ENCODE measurements around the gene E2F7. TPM values are rescaled to one million over a fixed set of nuclear protein-coding genes. Genes with fewer than 3 reads are reported as not detected.

The E2F7 gene
- total RNA-seq, 1 donor from 2014 or later = 0.29 TPM

GRCh38 chr12:77002382-77002781 is 63.0 kb downstream of the E2F7 start:
- Histone ChIP-seq H3K4me3 (no peak overlapping the region), H3K27me3 (no peaks in the 10 kb centered on the region), H3K9me3 (no peaks in the 10 kb centered on the region), H3K36me3 (no peaks in the 10 kb centered on the region), H3K27ac (no peak overlapping the region), H3K4me1 (no peaks in the 10 kb centered on the region)
- no peak for ATAC-seq
- intact Hi-C loops (cut with DNase I) = no loop called here
- no peak for DNase-seq
- TF ChIP-seq CTCF (IDR thresholded peaks at IDR 0.05) = no peak

DNA sequence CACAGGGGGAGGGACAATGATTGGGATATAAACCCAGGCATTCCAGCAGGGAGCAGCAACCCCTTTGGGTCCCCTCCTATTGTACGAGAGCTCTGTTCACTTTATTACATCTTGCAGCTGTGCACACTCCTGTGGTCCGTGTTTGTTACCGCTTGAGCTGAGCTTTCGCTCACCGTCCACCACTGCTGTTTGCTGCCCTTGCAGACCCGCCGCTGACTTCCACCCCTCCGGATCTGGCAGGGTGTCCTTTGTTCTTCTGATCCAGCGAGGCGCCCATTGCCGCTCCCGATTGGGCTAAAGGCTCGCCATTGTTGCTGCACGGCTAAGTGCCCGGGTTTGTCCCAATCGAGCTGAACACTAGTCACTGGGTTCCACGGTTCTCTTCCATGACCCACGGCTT is 64.1 kb downstream of the E2F7 start:
- H3K36me3 ChIP-seq = no peaks in the 10 kb centered on the region
- H3K27me3 ChIP-seq = no peaks in the 10 kb centered on the region
- H3K4me1 ChIP-seq = no peaks in the 10 kb centered on the region
- intact Hi-C loops (cut with DNase I) = no loop called here
- DNase-seq = no peak
- no peak for TF ChIP-seq CTCF (IDR thresholded peaks at IDR 0.05)
- ATAC-seq = no peak
- no peaks in the 10 kb centered on the region for H3K9me3 ChIP-seq
- no peak overlapping the region for H3K27ac ChIP-seq
- H3K4me3 ChIP-seq = no peak overlapping the region

GRCh38 chr12:76998908-76999556 is 66.3 kb downstream of the E2F7 start:
- no peaks in the 10 kb centered on the region for H3K27me3 ChIP-seq
- H3K9me3 ChIP-seq = no peaks in the 10 kb centered on the region
- intact Hi-C loops (cut with DNase I) = no loop called here
- no peaks in the 10 kb centered on the region for H3K4me1 ChIP-seq
- TF ChIP-seq CTCF (IDR thresholded peaks at IDR 0.05) = no peak
- DNase-seq (no peak), ATAC-seq (no peak)
- no peaks in the 10 kb centered on the region for H3K36me3 ChIP-seq
- H3K27ac ChIP-seq = no peak overlapping the region
- no peak overlapping the region for H3K4me3 ChIP-seq

DNA sequence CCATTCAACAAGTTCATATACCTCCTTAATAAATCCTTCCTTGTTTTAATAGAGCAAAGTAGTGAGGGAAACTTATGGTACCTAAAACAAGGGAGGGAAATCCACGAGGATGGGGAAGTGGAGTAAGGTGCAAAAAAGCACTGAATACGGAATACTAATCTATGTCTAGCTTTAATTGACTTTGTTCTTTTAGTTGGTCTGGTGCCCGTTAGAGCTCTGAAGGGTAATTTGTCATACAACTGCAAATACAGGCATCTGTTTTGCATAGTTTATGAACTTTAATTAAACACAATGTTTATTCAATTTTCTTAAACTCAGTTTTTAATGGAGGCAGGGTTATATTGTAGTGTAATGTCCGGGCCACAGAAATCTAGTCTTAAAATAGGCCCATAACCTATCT is 67.0 kb downstream of the E2F7 start:
- Histone ChIP-seq H3K27ac (no peak overlapping the region), H3K4me3 (no peak overlapping the region), H3K36me3 (no peaks in the 10 kb centered on the region), H3K9me3 (no peaks in the 10 kb centered on the region), H3K27me3 (no peaks in the 10 kb centered on the region), H3K4me1 (no peaks in the 10 kb centered on the region)
- no peak for TF ChIP-seq CTCF (IDR thresholded peaks at IDR 0.05)
- ATAC-seq (no peak), DNase-seq (no peak)
- intact Hi-C loops (cut with DNase I) = no loop called here

GRCh38 chr12:76997011-76997780 is 68.2 kb downstream of the E2F7 start:
- ATAC-seq (no peak), DNase-seq (no peak)
- Histone ChIP-seq H3K4me1 (no peaks in the 10 kb centered on the region), H3K27me3 (no peaks in the 10 kb centered on the region), H3K36me3 (no peaks in the 10 kb centered on the region), H3K9me3 (no peaks in the 10 kb centered on the region), H3K4me3 (no peak overlapping the region), H3K27ac (no peak overlapping the region)
- intact Hi-C loops (cut with DNase I) = no loop called here
- no peak for TF ChIP-seq CTCF (IDR thresholded peaks at IDR 0.05)

Data from upper lobe of right lung (tissue), 1 donor.